Activated CD8-positive, alpha-beta memory T cell treated with anti-CD3 and anti-CD28 coated beads for 4 hours (primary cell): ENCODE measurements around the gene ADM2.

Experiments used
- DNase-seq, 2 donors: peaks; one replicate each; pipeline ENCODE4 v3.0.0-alpha.2; 2020; ENCODE audit warnings: low read depth in 2 of 2

ADM2 gene

GRCh38 chr22:50445071-50445879, 36.1 kb upstream of the ADM2 start:
- peak in 1 of 2 donors; percentile 33 for DNase-seq

GRCh38 chr22:50445880-50446707, 35.2 kb upstream of the ADM2 start:
- no peak for DNase-seq

GRCh38 chr22:50446708-50447575, 34.4 kb upstream of the ADM2 start:
- DNase-seq, result no peak

- DNase-seq, result no peak
These were observed 33.5 kb upstream of the ADM2 start for GRCh38 chr22:50447576-50448551.

GRCh38 chr22:50452649-50453048, 28.7 kb upstream of the ADM2 start:
- DNase-seq, result no peak

GRCh38 chr22:50454556-50455075, 26.7 kb upstream of the ADM2 start:
- DNase-seq, result no peak

- no peak for DNase-seq
These were observed 26.1 kb upstream of the ADM2 start for GRCh38 chr22:50455201-50455600.

- DNase-seq, result no peak
These were observed 25.3 kb upstream of the ADM2 start for GRCh38 chr22:50456026-50456425.

- DNase-seq, result no peak
These were observed 24.7 kb upstream of the ADM2 start for GRCh38 chr22:50456466-50457234.

GRCh38 chr22:50459016-50459415, 22.3 kb upstream of the ADM2 start:
- DNase-seq, result no peak

GRCh38 chr22:50459496-50460140, 21.7 kb upstream of the ADM2 start:
- DNase-seq, result no peak

GRCh38 chr22:50460938-50461337, 20.4 kb upstream of the ADM2 start:
- DNase-seq, result no peak

GRCh38 chr22:50461536-50461935, 19.8 kb upstream of the ADM2 start:
- no peak for DNase-seq

- DNase-seq, result no peak
These were observed 19.3 kb upstream of the ADM2 start for GRCh38 chr22:50461979-50462540.

- no peak for DNase-seq
These were observed 18.0 kb upstream of the ADM2 start for GRCh38 chr22:50463188-50463900.

- no peak for DNase-seq
These were observed 16.9 kb upstream of the ADM2 start for GRCh38 chr22:50464451-50464850.

GRCh38 chr22:50465066-50465930, 16.0 kb upstream of the ADM2 start:
- no peak for DNase-seq
